ENCODE measurements around the gene SHISA9.

DNA sequence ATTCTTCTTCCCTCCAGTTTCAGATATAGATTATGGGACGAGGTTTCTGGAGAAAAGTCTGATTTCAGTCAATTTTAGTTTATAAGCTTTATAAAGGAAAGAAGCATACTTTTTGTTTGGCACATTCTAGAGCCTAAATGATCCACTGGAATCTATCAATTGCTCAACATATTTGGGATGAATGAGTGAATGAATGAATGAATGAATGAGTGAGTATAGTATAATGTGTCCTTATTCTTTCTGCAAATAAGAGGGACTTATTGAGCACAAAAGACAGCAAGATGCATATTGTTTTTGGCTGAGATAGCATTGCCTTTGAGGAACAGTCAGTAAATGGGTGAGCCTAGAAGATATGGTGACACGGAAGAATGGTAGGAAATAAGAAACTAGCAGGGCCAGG, 245.4 kb downstream of the SHISA9 start:
- TF ChIP-seq, protein P1, sequence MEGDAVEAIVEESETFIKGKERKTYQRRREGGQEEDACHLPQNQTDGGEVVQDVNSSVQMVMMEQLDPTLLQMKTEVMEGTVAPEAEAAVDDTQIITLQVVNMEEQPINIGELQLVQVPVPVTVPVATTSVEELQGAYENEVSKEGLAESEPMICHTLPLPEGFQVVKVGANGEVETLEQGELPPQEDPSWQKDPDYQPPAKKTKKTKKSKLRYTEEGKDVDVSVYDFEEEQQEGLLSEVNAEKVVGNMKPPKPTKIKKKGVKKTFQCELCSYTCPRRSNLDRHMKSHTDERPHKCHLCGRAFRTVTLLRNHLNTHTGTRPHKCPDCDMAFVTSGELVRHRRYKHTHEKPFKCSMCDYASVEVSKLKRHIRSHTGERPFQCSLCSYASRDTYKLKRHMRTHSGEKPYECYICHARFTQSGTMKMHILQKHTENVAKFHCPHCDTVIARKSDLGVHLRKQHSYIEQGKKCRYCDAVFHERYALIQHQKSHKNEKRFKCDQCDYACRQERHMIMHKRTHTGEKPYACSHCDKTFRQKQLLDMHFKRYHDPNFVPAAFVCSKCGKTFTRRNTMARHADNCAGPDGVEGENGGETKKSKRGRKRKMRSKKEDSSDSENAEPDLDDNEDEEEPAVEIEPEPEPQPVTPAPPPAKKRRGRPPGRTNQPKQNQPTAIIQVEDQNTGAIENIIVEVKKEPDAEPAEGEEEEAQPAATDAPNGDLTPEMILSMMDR (IDR thresholded peaks at IDR 0.05 in 2 of 3, conservative IDR thresholded peaks at IDR 0.05 in 1 of 3; ENCODE audit: borderline replicate concordance in 1 of 3, insufficient read depth in 1 of 3, low read depth in 2 of 3, low read length in 2 of 3): no peak
- no peak for TF ChIP-seq EZH2 (IDR thresholded peaks at IDR 0.05)
- no peak for TF ChIP-seq JUND (IDR thresholded peaks at IDR 0.05)
- no peak for TF ChIP-seq CEBPB (IDR thresholded peaks at IDR 0.05; ENCODE audit: low read depth)
- TF ChIP-seq, protein P2, sequence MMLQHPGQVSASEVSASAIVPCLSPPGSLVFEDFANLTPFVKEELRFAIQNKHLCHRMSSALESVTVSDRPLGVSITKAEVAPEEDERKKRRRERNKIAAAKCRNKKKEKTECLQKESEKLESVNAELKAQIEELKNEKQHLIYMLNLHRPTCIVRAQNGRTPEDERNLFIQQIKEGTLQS (IDR thresholded peaks at IDR 0.05): no peak
- no peak for TF ChIP-seq POLR2A (IDR thresholded peaks at IDR 0.05; ENCODE audit: borderline replicate concordance, extremely low read depth, insufficient read depth, insufficient read length)
- no peak for TF ChIP-seq YY1 (IDR thresholded peaks at IDR 0.05; ENCODE audit: extremely low read depth, insufficient replicate concordance, low read depth, low read length)
- no peak for TF ChIP-seq POLR2AphosphoS5 (IDR thresholded peaks at IDR 0.05; ENCODE audit: low read depth, low read length)
- TF ChIP-seq, protein P3, sequence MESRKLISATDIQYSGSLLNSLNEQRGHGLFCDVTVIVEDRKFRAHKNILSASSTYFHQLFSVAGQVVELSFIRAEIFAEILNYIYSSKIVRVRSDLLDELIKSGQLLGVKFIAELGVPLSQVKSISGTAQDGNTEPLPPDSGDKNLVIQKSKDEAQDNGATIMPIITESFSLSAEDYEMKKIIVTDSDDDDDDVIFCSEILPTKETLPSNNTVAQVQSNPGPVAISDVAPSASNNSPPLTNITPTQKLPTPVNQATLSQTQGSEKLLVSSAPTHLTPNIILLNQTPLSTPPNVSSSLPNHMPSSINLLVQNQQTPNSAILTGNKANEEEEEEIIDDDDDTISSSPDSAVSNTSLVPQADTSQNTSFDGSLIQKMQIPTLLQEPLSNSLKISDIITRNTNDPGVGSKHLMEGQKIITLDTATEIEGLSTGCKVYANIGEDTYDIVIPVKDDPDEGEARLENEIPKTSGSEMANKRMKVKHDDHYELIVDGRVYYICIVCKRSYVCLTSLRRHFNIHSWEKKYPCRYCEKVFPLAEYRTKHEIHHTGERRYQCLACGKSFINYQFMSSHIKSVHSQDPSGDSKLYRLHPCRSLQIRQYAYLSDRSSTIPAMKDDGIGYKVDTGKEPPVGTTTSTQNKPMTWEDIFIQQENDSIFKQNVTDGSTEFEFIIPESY (IDR thresholded peaks at IDR 0.05; ENCODE audit: extremely low read depth, insufficient replicate concordance, low read length): no peak
- TF ChIP-seq EZH2phosphoT487 (IDR thresholded peaks at IDR 0.05; ENCODE audit: borderline replicate concordance): no peak
- TF ChIP-seq TCF7L2 (IDR thresholded peaks at IDR 0.05; ENCODE audit: borderline replicate concordance, extremely low read depth, insufficient read depth, insufficient read length): no peak
